GM06990 (cell line): Measurements from ENCODE around the gene VWCE.
A peak's percentile ranks its signal among the peaks of the same experiment; 100 is the strongest.
"Not testable (repeated sequence)": the region's sequence is repeated elsewhere in the genome, so short reads cannot be mapped to it uniquely, and the experiment has no call there.

Experiments used
- DNase-seq: peaks from one replicate; pipeline ENCODE4 v3.0.0-alpha.2; 2011; ENCODE audit not compliant: insufficient read length; ENCODE audit errors: extremely low read depth
- H3K27me3 ChIP-seq: replicated peaks from 2 replicates; pipeline ENCODE4 v1.6.0; 2011; ENCODE audit warnings: low read length; ENCODE audit not compliant: control insufficient read depth, insufficient read depth
- H3K36me3 ChIP-seq: 2 replicates; pipeline ENCODE4 v1.5.1; 2011; ENCODE audit warnings: low read length; ENCODE audit not compliant: control insufficient read depth, insufficient read depth
- H3K4me3 ChIP-seq: replicated peaks from 2 replicates; pipeline ENCODE4 v1.5.1; 2011; ENCODE audit warnings: low read depth, mild to moderate bottlenecking, control low read depth, low read length
- TF ChIP-seq, protein P1 (sequence below): IDR thresholded peaks from 2 replicates; pipeline ENCODE4 v1.5.1; 2011; ENCODE audit warnings: low read length, control low read depth, mild to moderate bottlenecking, inconsistent platforms; ENCODE audit not compliant: insufficient read depth, poor library complexity, severe bottlenecking

VWCE gene

GRCh38 chr11:61254403-61255025, 40.6 kb downstream of the VWCE start:
- TF ChIP-seq, protein P1, sequence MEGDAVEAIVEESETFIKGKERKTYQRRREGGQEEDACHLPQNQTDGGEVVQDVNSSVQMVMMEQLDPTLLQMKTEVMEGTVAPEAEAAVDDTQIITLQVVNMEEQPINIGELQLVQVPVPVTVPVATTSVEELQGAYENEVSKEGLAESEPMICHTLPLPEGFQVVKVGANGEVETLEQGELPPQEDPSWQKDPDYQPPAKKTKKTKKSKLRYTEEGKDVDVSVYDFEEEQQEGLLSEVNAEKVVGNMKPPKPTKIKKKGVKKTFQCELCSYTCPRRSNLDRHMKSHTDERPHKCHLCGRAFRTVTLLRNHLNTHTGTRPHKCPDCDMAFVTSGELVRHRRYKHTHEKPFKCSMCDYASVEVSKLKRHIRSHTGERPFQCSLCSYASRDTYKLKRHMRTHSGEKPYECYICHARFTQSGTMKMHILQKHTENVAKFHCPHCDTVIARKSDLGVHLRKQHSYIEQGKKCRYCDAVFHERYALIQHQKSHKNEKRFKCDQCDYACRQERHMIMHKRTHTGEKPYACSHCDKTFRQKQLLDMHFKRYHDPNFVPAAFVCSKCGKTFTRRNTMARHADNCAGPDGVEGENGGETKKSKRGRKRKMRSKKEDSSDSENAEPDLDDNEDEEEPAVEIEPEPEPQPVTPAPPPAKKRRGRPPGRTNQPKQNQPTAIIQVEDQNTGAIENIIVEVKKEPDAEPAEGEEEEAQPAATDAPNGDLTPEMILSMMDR: peak; percentile 98
- no peaks in the 10 kb centered on the region for H3K27me3 ChIP-seq
- H3K4me3 ChIP-seq: no peak overlapping the region
- peak; percentile 33 for DNase-seq
- no peaks in the 10 kb centered on the region; the same call in 1 of the 2 replicates for H3K36me3 ChIP-seq

DNA sequence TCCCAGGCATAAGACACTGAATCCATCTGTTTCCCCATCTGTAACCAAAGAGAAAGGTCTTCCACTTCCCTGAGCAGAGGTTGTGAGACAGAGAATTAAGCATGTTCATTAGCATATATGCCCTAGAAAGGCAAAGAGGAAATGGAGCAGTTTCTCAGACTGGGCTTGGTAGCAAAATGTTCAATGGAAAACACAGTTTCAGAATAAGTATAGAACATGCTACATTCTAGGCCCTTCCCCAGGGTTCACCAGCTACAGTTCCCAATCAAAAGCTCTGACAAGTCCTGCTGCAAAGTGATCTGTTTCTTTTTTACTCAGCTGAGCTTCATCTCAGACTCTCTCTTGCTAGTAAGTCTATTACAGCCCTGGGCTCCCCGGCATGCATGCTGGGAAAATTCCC, 42.8 kb downstream of the VWCE start:
- not testable (repeated sequence) for H3K27me3 ChIP-seq, H3K36me3 ChIP-seq, DNase-seq, H3K4me3 ChIP-seq

GRCh38 chr11:61250796-61251765, 44.0 kb downstream of the VWCE start:
- H3K27me3 ChIP-seq, DNase-seq, H3K4me3 ChIP-seq, H3K36me3 ChIP-seq: not testable (repeated sequence)

DNA sequence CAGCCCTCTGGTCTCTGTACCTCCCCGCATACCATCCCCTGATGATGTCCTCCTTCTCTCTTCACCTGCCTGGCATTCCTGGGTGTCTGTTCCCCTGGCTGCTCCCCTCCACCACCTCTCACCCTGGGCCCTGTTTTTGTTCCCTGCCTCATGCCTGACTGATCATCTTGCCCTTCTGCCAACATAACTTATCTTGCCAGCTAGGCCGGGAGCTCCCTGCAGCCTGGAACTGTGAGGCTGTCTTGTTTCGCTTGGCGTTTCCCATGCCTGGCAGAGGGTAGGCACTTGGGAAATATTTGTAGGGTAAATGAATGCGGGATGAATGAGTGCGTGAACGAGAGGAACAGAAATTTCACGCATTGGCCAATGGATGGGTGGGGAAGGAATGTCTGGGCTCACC, 45.9 kb downstream of the VWCE start:
- H3K4me3 ChIP-seq, H3K27me3 ChIP-seq, DNase-seq, H3K36me3 ChIP-seq: not testable (repeated sequence)

DNA sequence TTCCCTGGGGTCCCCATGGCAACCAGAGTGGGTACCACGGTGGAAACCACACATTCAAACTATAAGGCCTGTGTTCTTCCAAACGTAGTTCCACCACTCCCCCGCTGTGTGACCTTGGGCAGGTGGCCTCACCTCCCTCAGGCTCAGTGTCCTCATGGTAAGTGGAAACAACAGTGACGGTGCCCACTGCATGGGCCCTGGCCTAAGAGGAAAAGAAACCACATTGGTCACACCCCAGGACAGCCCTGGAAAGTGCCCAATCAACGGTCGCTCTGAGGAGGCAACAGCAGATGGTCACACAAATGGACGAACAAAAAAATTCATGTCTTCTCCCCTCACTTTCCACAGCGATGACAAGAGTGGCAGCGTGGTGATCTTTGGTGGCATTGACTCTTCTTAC, 47.0 kb downstream of the VWCE start:
- not testable (repeated sequence) for DNase-seq, H3K36me3 ChIP-seq, H3K4me3 ChIP-seq, H3K27me3 ChIP-seq

DNA sequence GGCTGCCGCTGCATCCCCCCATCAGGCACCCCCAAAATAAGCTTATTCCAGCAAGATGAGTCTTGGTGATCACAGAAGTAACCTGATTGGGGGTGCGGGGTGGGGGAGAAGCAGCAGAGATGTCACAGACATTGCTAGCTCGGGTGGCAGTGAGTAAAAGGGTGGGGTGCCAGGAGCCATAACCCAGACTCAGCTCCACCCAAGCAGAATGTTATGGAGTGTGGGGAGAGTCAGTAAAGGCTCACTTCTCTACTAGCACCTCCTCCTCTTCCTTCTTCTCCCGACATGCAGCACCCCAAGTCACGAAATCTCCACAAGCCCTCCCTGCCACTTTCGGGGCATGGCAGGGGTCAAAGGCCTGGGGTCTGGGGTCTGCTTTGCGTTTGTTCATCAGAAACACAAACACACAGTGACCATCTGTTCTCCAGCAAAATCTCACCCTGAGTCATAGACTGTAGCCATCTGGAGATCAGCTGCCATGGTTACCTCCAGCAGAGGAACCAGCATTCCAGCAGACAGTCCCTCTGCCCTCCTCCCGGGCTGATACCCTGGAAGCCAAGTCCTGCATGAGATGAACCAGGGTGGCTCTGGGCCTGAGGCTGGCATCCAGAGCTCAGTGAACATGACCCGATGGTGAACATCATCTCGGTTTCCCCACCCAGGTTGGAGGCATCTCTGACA, 49.7 kb downstream of the VWCE start:
- not testable (repeated sequence) for H3K36me3 ChIP-seq, H3K27me3 ChIP-seq, H3K4me3 ChIP-seq, DNase-seq

DNA sequence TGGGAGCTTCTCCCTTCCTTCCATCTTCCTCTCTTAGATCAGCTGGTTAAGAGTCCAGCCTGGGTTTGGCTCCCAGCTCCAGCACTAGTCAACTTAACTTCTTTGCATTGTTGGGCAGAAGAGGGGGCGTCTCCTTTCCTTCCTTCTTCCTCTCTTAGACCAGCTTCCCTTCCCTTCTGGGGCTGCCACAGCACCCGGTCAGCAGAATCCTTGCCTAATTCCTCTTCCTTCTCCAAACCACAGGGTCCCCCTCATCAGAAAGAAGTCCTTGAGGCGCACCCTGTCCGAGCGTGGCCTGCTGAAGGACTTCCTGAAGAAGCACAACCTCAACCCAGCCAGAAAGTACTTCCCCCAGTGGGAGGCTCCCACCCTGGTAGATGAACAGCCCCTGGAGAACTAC, 53.6 kb downstream of the VWCE start:
- not testable (repeated sequence) for H3K4me3 ChIP-seq, H3K36me3 ChIP-seq, DNase-seq, H3K27me3 ChIP-seq

DNA sequence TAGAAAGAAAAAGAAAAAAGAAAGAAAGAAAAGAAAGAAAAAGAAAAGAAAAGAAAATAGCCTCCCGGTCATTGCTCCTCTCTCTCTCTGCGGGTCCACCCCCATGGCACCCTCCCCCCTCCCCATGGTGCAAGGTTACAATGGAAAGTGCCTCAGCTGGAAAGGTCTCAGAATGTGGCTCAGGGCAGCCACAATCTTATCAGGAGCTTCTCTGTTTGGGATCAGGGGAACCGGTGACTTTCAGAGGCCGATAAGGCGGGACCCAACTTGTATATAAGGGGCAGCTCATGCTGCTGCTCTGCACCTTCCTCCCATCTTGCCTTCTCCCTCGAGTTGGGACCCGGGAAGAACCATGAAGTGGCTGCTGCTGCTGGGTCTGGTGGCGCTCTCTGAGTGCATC, 54.2 kb downstream of the VWCE start, which contains the start of gene PGA5:
PGA5 (plus strand) TSS at position 301 of the 400 bp plus-strand sequence; CDS start at position 353, 52 bp downstream.
- not testable (repeated sequence) for H3K27me3 ChIP-seq, DNase-seq, H3K4me3 ChIP-seq, H3K36me3 ChIP-seq

DNA sequence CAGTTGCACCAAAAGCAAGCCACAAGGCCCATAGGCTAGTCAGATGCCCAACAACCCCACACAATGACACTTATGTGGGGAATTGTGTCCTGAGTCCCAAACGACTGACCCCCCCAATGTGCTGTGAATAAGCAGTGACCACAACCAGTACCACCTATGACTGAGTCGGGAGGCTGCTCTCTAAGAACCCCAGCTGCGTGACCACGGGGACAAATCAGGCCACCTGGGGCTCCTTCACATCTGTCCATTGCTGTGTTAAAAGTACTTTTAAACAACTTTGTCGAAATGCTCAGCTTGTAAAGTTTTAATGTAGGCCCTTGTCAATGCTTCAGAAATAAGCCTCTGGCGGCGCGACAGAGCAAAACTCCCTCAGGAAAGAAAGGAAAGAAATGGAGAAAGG, 54.8 kb downstream of the VWCE start:
- H3K4me3 ChIP-seq, DNase-seq, H3K36me3 ChIP-seq, H3K27me3 ChIP-seq: not testable (repeated sequence)

DNA sequence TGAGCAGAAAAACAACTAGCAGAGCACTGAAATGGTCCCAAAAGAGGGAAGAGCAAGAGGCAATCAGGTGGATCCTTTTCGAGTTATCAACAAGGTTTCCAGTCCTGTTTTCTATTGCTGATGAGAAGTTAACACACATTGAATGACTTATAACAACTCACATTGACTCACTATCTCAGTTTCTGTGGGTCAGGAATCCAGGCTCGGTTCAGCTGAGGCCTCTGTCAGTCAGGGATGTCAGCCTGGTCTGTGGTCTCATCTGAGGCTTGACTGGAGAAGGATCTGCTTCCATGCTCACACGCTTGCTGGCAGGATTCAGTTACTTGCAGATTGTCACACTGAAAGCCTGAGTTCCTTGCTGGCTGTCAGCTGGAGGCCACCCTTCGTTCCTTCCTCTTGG, 58.0 kb downstream of the VWCE start:
- DNase-seq, H3K27me3 ChIP-seq, H3K4me3 ChIP-seq, H3K36me3 ChIP-seq: not testable (repeated sequence)

DNA sequence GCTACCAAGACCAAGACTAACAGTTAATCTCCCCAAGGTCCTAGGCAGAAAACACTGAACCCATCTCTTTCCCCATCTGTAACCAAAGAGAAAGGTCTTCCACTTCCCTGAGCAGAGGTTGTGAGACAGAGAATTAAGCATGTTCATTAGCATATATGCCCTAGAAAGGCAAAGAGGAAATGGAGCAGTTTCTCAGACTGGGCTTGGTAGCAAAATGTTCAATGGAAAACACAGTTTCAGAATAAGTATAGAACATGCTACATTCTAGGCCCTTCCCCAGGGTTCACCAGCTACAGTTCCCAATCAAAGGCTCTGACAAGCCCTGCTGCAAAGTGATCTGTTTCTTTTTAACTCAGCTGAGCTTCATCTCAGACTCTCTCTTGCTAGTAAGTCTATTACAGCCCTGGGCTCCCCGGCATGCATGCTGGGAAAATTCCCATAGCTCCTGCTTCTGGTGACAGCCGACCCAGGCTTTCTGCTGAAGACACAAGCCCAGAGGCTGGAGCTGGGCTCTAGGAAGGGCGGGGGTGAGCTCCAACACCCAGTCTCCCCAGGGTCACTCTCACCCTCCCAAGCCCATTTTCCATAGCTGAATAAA, 62.5 kb downstream of the VWCE start:
- not testable (repeated sequence) for H3K27me3 ChIP-seq, H3K36me3 ChIP-seq, H3K4me3 ChIP-seq, DNase-seq

- H3K4me3 ChIP-seq, H3K27me3 ChIP-seq, DNase-seq, H3K36me3 ChIP-seq: not testable (repeated sequence)
Observed at GRCh38 chr11:61231585-61231984, 63.5 kb downstream of the VWCE start.
